Activated CD8-positive, alpha-beta memory T cell treated with anti-CD3 and anti-CD28 coated beads for 36 hours (primary cell): ENCODE measurements around the gene CHAD. TPM values are rescaled to one million over a fixed set of nuclear protein-coding genes. Genes with fewer than 3 reads are reported as not detected.

Experiments
- CTCF ChIA-PET: fragments of 350-600 bp; sonication (Branson Sonifier 250); formaldehyde crosslinking; loops from one replicate; lab custom pipeline; 2021; ENCODE audit warnings: antibody characterized with exemption; lab: Charles Lee
- POLR2A ChIA-PET: fragments of 350-600 bp; sonication (Branson Sonifier 250); formaldehyde crosslinking; loops from one replicate; lab custom pipeline; 2021; ENCODE audit warnings: antibody characterized with exemption; lab: Charles Lee
- total RNA-seq, 2 experiments: library from RNA; stranded (reverse); gene quantifications; one replicate each; pipeline ENCODE4 v1.2.3, GENCODE V29; 2021

Gene CHAD
- total RNA-seq, 2 experiments from 2014 or later: not detected

DNA sequence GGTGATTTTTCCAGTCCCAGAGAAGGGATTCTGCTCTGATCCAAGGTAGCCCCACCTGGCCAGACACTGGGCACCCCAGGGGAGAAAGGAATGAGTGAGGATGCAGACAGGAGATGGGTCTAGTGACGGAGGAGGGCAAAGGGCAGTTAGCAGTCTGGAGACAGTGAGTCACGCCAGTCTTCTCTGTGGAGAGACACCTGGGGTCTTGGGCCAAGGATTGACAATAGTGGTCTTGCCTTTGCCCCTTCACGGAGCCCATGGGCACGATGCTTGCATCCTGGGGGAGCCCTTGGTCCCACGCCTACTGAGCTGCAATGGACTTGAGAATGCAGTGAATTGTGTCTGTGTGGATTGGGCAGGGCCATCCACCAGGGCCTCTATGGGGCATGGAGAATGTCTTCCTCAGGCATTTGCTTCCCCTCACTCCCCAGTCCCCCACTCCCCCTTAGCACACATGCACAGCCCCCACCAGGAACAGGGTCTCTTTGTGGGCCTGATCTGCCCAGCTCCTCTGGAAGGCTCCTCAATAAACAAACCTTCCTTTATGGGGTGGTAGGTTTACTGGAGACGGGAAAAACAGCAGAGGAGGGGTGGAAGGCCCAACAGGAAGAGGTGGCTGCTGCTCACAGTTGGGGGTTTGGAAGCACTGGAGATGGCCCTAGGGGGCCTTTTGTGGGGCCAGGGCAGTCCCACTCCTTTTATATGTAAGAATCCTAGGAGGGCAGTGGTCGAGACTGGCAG lies 1.4 kb downstream of the CHAD start:
- ChIA-PET CTCF (interaction anchor here (0.6 to 1.0 kb wide), 3 partner anchors 9 to 106 kb away, joined by 3 to 4 read pairs (median 4); no protein-coding TSS in a partner anchor), POLR2A (no interaction called here)

DNA sequence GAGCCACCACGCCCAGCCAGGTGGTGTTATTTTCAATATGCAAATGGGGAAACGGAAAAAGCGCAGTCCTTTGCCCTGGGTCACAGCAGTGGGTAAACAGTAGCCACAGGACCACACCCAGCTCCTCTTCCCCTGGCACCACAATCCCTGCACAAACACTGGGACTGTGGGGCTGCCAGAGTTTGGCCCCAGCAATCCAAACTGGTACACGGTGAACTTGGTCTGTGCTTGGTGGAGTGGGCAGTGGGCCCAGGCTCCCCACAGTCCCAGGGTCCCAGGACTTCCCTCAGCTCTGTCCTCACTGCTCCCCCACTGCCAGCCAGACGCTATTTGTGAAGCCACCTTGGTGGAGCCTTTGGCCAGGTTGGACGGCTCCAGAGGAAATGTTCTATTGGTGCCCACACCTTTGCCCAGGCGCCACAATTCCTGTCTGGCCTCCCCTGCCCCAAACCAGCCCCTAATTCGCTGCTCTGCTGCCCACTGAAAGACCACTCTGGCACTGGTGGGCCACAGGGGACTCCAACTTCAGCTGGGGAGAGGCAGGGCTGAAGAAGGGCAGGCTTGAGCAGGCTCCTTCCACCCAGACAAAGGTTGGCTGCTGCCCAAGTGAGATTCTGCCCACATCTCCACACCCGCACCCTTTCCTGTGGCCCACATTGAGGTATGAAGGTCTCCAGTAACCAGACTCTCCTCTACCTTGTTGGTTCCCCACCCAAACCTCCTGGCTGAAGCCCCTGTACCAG lies 2.1 kb downstream of the CHAD start:
- ChIA-PET POLR2A (no interaction called here), CTCF (no interaction called here)

DNA sequence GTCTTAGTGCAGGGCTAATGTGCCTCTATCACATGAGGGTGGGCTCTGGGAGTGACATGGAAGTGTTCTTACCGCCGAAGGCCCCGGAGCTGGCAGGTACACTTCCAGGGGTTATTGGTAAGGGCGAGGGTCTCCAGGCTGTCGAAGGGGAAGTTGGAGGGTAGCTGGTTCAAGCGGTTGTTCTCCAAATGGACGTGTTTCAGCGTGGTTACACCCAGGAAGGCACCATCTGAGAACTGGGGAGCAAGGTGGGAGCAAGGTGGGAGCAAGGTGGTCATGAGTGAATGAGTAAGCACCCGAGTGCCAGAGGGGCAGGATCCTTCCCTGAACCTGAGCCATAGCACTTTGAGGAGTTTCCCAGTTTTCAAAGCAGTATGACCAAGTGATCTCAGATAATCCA lies 3.0 kb downstream of the CHAD start:
- POLR2A ChIA-PET: no interaction called here
- CTCF ChIA-PET: no interaction called here

DNA sequence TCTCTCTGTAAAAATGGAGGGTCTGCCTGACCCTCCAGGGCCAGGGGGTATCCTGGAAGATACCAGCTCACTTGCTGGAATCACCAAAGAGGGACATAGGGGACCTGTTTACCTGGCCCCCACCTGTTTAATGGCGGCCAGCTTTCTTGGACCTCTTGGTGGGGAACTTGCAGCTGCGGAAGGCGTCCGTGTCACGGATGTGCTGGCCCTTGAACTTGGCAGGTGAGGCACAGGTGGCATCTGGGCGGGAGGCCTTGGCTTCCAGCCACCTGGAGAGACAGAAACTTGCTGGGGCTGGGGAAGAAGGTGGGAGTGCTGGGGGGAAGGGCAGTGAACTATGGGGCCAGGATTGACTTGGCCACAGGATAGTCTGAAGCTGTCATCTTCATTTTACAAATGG lies 3.5 kb downstream of the CHAD start:
- CTCF ChIA-PET: no interaction called here
- POLR2A ChIA-PET: no interaction called here

DNA sequence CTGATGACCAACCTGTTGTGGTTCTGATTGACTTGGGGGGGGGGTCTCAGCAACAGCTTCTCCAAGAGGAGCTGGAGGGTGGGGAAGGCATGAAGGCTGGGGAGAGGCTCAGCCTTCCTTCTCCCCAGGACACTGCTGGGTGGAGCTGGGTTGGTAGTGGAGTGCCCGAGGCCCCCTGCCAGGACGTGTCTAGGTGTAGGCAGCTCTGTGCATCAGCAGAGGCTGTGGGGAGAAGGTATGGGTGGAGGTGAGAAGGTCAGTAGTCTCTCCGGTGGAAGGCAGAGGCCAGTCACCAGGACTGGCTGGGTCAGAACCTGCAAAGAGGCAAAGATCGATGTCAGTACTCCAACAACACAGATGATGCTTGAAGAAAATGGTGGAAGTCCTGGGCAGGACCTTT lies 3.9 kb downstream of the CHAD start:
- POLR2A ChIA-PET: no interaction called here
- CTCF ChIA-PET: no interaction called here

DNA sequence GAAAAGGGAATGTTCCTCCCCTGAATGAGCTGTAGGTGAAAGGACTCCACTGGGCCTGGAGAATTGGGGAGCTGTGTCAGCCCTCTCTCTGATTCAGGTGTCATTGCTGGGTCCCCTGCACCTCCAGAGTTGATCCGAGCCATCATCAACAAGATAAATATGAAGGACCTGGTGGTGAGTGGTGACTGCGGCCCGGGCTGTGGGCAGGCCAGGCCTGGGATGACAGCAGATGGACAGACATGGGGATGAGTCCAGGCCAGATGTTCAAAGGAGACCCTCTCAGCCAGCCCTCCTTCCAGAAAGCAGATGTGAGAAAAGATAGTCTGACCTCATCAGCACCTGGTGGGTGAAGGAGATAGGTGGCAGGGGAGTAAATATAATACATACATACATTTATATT lies 4.6 kb downstream of the CHAD start:
- POLR2A ChIA-PET: no interaction called here
- CTCF ChIA-PET: no interaction called here

DNA sequence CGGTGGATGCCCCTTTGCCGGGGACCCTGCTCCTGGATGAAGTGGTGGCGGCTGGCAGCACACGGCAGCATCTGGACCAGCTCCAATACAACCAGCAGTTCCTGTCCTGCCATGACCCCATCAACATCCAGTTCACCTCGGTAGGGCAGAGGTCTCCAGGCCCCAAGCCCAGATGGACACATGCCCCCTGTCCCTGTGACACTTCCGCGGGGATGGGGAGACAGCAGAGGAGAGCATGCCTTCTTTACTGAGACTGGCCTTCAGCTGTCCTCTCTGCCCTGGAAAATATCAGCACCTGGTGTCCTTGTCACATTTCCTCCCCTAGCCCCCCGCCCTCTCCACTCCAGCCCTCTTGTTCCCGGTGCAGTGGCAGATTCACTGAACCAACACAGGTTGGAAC lies 6.2 kb downstream of the CHAD start:
- POLR2A ChIA-PET: no interaction called here
- CTCF ChIA-PET: no interaction called here

DNA sequence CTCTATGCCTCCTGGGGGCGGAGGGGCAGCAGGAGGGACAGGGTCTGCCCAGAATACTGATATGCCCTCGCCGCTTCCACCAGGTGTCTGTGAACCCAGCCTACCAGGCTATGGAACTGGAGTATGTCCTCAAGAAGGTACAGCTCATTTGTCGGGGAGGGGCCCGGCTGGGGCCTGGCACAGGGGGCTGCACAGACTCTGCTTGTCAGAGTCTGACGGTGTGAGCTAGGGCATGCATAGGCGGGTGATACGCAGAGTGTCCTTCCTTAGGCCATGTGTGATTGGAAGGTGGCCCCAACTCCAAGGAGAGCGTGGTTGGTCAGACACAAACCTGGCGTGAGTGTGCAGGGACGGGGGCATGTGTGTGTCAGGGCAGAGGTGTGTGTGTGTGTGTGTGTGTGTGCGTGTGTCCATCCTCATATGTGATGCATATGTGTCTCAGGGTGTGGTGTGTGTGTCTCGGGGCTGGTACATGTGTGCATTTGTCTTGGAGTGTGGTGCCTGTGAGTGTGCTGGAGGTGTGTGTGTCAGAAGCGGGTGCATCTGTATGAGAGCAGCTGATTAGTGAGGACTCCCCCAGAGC lies 7.0 kb downstream of the CHAD start:
- ChIA-PET POLR2A (no interaction called here), CTCF (no interaction called here)

DNA sequence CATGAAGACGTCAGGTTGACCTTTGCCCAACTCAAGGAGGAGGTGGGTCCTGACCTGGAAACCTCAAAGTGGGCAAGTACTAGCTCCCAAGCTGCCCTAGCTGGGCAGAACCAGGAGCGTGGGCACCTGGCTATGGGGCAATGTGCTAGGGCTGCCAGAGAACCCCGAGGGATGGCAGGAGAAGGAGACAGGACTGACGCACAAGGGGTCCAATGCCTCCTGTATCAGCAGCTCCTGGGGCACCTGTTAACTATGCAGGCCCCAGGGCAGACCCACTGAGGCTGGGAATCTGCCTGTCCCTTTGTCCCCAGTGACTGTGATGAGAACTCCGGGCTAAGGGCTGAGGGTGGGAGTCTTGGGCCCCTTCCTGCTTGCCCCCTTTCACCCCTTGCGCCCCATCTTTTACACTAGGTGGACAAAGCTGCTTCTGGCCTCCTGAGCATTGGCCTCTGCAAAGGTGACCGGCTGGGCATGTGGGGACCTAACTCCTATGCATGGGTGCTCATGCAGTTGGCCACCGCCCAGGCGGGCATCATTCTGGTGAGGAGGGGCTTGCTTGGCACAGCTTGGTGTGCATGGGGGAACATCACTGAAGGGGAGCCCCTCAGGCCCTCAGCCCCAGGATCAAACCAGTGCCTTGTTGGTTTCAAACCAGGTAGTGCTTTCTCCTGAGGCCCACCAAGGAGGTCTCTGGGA lies 7.7 kb downstream of the CHAD start:
- POLR2A ChIA-PET: no interaction called here
- CTCF ChIA-PET: no interaction called here

DNA sequence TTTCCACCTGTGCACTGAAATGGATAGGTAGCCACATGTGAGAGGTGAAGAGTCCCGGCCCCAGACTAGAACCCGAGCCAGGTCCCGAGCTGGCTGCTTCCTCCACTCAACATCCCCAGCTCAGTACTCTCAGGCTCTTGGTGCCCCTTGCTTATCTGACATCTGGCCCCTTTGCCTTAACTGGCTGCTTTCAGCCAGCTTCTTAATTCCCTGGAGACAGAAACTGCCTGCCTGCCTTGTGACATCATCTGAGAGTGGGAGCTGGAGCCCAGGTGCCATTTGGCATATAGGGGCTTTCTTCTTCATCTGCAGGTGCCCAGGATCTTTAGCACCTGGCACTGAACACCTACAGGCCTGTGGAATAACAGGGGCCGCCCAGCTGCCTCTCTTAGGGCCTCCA lies 8.9 kb downstream of the CHAD start:
- POLR2A ChIA-PET: no interaction called here
- CTCF ChIA-PET: no interaction called here

DNA sequence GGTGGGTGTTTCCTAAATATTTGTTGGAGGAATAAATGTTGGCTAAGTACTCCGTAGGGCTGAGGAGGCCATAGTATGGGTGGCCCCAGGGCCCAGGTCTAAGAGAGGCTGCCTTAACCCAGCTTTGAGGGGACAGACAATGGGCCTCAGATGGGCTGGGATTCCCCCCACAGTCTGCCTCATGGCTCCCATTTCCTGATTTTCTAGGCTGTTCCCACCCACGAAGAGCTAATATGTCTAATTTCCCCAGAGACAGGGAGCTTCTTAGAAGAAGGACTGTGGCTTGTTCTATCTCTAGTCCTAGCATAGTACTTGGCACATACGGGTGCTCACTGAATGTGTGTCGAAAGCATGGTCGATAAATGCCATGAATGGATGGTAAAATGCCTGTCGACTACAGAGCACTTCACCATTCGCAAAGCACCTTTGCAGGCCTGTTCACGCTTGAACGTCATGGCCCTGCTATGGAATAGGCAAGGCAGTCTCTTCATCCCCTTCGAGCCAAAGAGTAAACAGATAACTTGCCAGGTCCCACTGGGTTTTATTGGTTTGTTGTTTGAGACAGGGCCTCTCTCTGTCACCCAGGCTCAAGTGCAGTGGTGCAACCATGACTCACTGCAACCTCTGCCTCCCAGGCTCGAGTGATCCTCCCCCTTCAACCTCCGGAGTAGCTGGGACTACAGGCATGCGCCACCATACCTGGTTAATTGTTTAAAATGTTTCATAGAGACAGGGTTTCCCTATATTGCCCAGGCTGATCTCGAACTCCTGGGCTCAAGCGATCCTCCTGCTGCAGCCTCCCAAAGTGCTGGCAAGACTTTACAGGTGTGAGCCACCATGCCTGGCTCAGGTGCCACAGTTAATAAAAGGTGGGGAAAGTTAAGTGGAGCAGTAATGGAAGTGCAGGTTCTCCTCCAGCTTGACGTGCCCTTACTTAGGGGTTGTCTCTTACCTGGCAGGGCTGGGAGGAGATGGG lies 9.7 kb downstream of the CHAD start:
- ChIA-PET CTCF (interaction anchor here (1.0 kb wide), 1 partner anchor 9 kb away, joined by 3 read pairs; no protein-coding TSS in a partner anchor), POLR2A (no interaction called here)

DNA sequence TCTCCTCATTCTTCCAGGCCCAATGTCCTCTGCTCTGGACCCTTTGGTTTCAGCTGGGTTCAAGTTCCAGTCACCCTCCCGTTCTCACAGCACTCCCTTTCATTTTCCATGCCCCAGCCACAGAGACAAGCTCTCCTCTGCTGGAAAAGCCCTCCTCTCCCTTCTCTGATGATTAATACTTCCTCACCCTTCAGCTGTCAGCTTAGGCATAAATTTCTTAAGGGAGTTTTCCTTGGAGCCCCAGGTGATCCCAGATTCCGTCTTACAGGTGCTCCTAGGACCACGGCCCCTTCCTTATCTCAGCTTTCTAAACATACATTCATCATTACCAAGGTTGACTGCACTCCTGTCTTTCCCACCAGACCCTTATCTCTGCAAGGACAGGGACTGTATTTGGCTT lies 10.4 kb downstream of the CHAD start:
- CTCF ChIA-PET: interaction anchor here (1.0 kb wide), 1 partner anchor 10 kb away, joined by 3 read pairs; no protein-coding TSS in a partner anchor
- POLR2A ChIA-PET: no interaction called here

DNA sequence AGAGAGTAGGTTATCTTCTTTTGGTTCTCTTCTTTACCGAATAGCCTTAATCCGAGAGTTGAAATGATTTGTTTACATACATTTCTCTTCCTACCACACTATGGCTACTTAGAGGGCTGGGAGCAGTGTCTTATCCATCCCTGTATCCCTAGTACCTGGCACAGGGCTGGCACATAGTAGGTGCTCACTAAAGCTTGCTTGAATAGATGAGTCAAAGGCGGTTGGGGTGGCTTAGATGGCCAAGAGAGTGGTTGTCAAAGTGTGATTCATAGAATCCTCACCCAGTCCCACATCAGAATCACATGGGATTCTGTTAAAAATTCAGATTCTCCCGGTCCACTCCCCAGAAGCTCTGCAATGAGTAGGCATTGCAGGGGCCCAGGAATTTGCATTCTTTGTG lies 11.1 kb downstream of the CHAD start:
- POLR2A ChIA-PET: no interaction called here
- CTCF ChIA-PET: interaction anchor here (1.0 kb wide), 1 partner anchor 10 kb away, joined by 3 read pairs; no protein-coding TSS in a partner anchor

DNA sequence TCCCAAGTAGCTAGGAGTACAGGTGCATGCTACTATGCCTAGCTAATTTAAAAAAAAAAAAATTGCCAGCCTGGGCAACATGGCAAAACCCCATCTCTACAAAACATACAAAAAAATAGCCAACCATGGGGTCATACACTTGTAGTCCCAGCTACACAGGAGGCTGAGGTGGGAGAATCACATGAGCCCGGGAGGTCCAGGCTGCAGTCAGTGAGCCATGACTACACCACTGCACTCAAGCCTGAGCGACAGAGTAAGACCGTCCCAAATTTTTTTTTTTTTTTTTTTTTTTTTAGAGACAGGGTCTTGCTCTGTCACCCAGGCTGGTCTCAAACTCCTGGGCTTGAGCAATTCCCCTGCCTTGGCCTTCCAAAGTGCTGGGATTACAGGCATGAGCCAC lies 14.8 kb downstream of the CHAD start:
- POLR2A ChIA-PET: no interaction called here

DNA sequence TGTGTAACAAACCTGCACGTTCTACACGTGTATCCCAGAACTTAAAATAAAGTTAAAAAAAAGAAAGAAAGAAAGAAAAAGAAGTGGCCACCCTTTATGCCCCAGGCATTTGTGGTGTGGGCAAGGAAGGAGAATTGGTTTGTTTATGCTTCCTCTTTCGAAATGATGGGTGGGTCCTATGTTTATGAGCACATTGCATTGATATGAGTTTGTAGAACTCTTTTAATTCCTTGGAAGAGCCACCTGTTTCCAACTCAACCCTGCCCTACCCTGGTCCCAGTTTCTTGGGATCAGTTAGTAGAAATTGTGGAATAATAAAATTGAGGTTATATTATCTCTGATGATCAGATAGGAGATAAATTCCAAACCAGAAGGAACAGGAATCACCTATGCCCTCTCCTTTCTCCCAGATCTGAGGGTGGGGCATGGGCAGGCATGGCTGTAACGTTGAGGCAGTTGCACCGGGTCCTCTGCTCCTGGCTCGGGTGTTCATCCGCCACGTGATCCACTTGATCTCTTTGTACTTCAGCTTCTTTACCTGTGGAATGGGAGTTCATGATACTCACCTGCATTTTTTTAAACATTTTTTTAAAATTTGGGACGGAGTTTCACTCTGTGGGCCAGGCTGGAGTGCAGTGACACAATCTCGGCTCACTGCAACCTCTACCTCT lies 15.9 kb downstream of the CHAD start:
- ChIA-PET POLR2A (interaction anchor here (0.7 kb wide), 1 partner anchor 205 kb away, joined by 3 read pairs; no protein-coding TSS in a partner anchor), CTCF (no interaction called here)

More for the DNA sequence above, 14.8 kb downstream of the CHAD start:
- CTCF ChIA-PET: interaction anchor here (0.7 kb wide), 1 partner anchor 30 kb away, joined by 7 read pairs; no protein-coding TSS in a partner anchor

DNA sequence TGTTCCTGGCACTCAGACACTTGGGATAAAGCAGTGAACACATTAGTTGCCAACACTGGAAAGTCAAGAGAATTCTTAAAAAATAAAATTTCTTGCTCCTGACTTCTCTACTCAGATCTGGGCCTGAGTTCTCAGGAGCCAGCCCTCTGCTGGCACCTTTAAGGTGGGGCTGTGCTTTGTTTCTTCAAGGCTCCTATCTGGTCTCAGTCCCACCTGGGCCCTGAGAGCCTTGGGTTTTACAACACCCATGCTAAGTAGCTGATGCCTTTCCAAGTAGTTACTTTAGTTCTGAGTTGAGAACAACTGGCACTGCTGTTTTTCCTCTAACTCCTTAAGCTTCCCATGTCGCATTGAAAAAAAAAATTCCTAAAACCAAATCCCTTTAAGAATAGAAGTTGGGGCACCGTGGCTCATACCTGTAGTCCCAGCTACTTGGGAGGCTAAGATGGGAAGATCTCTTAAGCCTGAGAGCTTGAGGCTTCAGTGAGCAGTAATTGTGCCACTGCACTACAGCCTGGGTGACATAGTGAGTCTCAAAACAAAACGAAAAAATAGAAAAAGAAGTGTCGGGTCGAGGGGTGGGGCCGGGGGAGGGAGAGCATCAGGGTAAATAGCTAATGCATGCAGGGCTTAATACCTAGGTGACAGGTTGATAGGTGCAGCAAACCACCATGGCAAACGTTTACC lies 16.6 kb downstream of the CHAD start:
- ChIA-PET POLR2A (interaction anchor here (0.7 kb wide), 1 partner anchor 206 kb away, joined by 3 read pairs; no protein-coding TSS in a partner anchor), CTCF (interaction anchor here (0.5 kb wide), 1 partner anchor 219 kb away, joined by 3 read pairs; no protein-coding TSS in a partner anchor)

DNA sequence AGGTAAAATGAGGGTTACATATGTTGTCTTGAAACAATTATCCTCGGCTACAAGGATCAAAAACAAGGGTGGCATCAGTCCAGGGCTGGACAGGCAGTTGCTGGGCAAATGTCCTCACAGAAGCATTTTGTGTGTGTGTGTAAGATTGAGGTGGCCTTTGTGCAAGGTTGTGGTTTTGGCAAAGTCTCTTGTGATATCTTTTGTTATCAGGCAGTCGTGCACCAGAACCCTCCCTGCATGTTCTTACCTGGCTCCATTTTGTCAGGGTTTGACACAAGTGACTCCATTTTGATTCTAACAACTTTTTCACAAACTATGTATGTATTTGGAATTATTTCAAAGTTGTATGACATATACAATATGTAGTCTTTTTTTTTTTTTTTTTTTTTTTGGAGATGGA lies 20.0 kb downstream of the CHAD start:
- POLR2A ChIA-PET: no interaction called here
- CTCF ChIA-PET: no interaction called here
